ENCODE measurements around the gene TENM3. TPM values are rescaled to one million over a fixed set of nuclear protein-coding genes. Genes with fewer than 3 reads are reported as not detected.

The TENM3 gene
- polyA plus RNA-seq, 1 experiment: 9.2 TPM

DNA sequence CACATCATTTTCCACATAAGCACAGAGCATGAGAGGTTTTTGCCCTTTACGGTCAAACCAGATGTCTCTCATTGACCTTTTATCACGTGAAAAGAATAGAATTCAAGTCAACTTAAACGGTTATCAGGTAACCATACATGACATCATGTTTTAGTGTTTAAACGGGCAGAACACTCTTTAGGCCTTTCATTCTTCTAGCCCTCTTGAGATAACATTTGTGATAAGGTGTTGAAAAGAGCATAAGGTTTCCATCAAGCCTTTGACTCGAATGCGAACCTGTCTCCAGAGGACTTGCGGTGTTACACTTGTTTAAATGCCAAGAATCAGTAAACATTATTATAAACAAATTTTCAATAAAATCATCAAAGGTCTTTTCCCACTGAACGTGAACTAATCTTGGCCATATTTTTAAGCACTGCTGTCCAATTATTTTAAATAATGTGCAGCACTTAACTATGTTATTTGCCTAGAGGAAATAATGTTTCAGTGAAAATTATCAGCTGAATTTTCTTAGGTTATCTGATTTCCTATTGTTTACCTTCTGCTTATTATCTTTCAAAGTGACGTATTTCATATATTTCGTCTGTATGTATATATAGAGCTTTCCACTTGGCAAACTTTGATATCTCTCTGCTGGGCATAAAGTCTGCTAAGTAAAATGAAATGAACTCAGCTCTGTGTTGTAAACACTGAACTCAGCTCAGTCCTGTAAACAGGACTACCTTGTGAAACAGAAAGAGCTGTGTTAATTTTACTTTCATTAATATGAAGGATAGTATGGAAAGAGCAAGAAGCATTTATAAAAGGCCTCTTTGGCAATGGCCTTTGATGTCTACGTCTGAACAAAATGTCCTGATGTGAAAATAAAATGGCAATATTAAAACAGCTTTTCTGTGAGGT lies 33.3 kb downstream of the TENM3 start:
- DNase-seq (ENCODE audit: low read depth): no peak
- no peaks in the 10 kb centered on the region for H3K27me3 ChIP-seq (ENCODE audit: control insufficient read depth, insufficient read depth, low read length)
- ChIA-PET CTCF (no interaction called here), POLR2A (no interaction called here)
- TF ChIP-seq, protein P1, sequence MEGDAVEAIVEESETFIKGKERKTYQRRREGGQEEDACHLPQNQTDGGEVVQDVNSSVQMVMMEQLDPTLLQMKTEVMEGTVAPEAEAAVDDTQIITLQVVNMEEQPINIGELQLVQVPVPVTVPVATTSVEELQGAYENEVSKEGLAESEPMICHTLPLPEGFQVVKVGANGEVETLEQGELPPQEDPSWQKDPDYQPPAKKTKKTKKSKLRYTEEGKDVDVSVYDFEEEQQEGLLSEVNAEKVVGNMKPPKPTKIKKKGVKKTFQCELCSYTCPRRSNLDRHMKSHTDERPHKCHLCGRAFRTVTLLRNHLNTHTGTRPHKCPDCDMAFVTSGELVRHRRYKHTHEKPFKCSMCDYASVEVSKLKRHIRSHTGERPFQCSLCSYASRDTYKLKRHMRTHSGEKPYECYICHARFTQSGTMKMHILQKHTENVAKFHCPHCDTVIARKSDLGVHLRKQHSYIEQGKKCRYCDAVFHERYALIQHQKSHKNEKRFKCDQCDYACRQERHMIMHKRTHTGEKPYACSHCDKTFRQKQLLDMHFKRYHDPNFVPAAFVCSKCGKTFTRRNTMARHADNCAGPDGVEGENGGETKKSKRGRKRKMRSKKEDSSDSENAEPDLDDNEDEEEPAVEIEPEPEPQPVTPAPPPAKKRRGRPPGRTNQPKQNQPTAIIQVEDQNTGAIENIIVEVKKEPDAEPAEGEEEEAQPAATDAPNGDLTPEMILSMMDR (IDR thresholded peaks at IDR 0.05; ENCODE audit: insufficient read depth, low read depth, low read length): no peak
- H3K36me3 ChIP-seq (ENCODE audit: control insufficient read depth, insufficient read depth, low read length): no peaks in the 10 kb centered on the region
- H3K4me3 ChIP-seq (ENCODE audit: low read depth, low read length): no peak overlapping the region

DNA sequence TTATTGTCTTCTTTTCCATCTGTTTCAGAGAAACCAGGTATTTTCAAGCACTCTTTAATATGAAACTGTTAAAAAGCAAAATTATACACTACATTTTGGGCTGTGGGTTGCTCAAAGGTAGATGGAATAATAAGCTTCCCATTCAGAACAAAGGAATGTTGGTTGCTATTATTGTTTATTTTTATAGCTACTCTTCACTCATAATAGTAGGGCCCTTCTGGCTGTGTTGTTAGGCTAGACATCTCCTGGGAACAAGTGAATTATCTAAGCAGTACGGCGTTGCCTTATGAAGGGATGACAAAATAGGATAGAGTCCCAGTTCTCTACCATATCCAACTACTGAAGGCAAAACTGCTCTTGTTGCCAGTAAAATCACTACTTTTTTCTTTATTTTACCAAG lies 34.2 kb downstream of the TENM3 start:
- TF ChIP-seq, protein P1 (IDR thresholded peaks at IDR 0.05; ENCODE audit: insufficient read depth, low read depth, low read length): no peak
- POLR2A ChIA-PET: no interaction called here
- no peak for DNase-seq (ENCODE audit: low read depth)
- Histone ChIP-seq H3K27me3 (ENCODE audit: control insufficient read depth, insufficient read depth, low read length) (no peaks in the 10 kb centered on the region), H3K36me3 (ENCODE audit: control insufficient read depth, insufficient read depth, low read length) (no peaks in the 10 kb centered on the region), H3K4me3 (ENCODE audit: low read depth, low read length) (no peak overlapping the region)
- CTCF ChIA-PET: no interaction called here

DNA sequence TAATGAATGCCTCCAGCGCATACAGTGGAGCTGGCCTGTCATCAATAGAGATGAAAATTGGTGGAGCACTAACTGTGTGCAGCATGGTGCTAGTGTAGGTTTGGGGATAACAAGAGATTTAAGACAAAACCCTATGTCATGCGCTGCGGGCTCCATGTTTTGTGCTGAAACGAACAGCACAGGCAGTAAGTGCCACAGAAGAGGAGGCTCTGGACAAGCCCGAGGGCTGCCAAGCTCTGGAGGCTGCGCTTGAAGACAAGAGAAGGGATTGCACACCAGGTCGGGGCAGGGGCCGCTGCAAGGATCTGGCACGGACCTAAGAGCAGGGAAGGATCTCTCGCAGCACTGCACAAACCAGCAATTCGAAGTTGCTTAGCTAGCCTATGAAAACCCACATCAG lies 35.5 kb downstream of the TENM3 start:
- no peaks in the 10 kb centered on the region for H3K36me3 ChIP-seq (ENCODE audit: control insufficient read depth, insufficient read depth, low read length)
- no peak overlapping the region for H3K4me3 ChIP-seq (ENCODE audit: low read depth, low read length)
- CTCF ChIA-PET: interaction anchor here (0.9 to 1.6 kb wide), 2 partner anchors 10 to 31 kb away, joined by 3 read pairs; no protein-coding TSS in a partner anchor
- POLR2A ChIA-PET: no interaction called here
- TF ChIP-seq, protein P1 (IDR thresholded peaks at IDR 0.05; ENCODE audit: insufficient read depth, low read depth, low read length): no peak
- DNase-seq (ENCODE audit: low read depth): no peak
- H3K27me3 ChIP-seq (ENCODE audit: control insufficient read depth, insufficient read depth, low read length): no peaks in the 10 kb centered on the region

DNA sequence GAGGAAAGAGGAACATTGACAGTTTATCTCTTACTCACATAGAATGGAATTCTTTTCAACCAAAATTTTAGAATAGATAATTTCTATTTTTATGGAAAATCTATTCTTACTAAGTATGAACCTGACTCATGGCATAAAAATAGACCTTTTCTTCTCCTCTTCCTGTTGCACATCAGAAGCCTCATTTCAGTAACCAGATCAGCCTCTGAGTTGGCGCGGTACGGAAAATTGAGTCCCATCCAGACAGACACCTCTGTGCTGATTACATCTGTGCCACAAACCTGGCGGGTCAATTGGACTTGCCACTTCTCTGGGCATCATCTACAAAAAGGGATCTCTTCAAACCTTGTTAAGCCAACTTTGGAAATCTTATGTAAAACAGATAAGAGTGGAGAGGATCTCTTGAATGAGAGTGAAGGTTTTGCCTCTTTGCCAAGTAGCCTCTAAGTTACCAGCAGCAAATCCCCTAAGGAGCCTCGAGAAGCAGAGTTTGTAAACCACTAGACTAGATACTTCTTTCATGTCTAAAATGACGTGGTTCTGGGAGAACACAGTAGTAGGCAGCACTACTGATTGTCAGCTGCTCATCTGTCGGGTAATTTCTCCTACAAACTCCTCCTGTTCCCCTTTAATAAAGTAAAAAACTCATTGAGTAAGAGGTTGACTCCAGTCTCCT lies 37.4 kb downstream of the TENM3 start:
- Histone ChIP-seq H3K4me3 (ENCODE audit: low read depth, low read length) (no peak overlapping the region), H3K36me3 (ENCODE audit: control insufficient read depth, insufficient read depth, low read length) (no peaks in the 10 kb centered on the region), H3K27me3 (ENCODE audit: control insufficient read depth, insufficient read depth, low read length) (no peaks in the 10 kb centered on the region)
- TF ChIP-seq, protein P1 (IDR thresholded peaks at IDR 0.05; ENCODE audit: insufficient read depth, low read depth, low read length): no peak
- POLR2A ChIA-PET: no interaction called here
- CTCF ChIA-PET: no interaction called here
- no peak for DNase-seq (ENCODE audit: low read depth)

DNA sequence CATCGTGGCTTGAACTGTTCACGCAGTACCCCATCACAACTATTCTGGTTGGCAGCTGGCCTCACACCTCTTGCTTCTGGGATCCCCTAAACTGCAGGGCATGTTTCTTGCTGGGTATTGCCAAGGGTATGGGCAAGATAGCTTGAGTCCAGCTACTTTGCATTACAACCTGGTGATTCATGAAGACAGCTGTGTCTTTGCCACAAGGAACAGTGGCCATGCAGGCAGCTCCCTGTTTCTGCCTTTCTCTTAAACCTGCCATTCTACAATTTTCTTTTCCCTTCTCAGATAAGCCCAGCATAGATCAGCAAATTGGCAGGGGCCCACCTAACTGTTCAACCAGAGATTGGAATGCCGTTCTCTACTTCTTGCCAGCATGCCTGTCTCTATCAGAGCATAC lies 42.8 kb downstream of the TENM3 start:
- ChIA-PET CTCF (interaction anchor here (0.6 kb wide), 1 partner anchor 143 kb away, joined by 3 read pairs; no protein-coding TSS in a partner anchor), POLR2A (no interaction called here)
- H3K36me3 ChIP-seq (ENCODE audit: control insufficient read depth, insufficient read depth, low read length): no peaks in the 10 kb centered on the region
- TF ChIP-seq, protein P1 (IDR thresholded peaks at IDR 0.05; ENCODE audit: insufficient read depth, low read depth, low read length): no peak
- H3K4me3 ChIP-seq (ENCODE audit: low read depth, low read length): no peak overlapping the region
- no peak for DNase-seq (ENCODE audit: low read depth)
- H3K27me3 ChIP-seq (ENCODE audit: control insufficient read depth, insufficient read depth, low read length): no peaks in the 10 kb centered on the region

Data from BJ (cell line).